ENCODE measurements around the gene PPARD.
A peak's percentile ranks its signal among the peaks of the same experiment; 100 is the strongest.
"Not testable (repeated sequence)": the region's sequence is repeated elsewhere in the genome, so short reads cannot be mapped to it uniquely, and the experiment has no call there.

Gene PPARD

GRCh38 chr6:35410131-35410530 is 67.8 kb downstream of the PPARD start:
- no peak for DNase-seq (ENCODE audit: low spot score)

GRCh38 chr6:35411066-35411465 is 68.7 kb downstream of the PPARD start:
- no peak for DNase-seq (ENCODE audit: low spot score)

DNA sequence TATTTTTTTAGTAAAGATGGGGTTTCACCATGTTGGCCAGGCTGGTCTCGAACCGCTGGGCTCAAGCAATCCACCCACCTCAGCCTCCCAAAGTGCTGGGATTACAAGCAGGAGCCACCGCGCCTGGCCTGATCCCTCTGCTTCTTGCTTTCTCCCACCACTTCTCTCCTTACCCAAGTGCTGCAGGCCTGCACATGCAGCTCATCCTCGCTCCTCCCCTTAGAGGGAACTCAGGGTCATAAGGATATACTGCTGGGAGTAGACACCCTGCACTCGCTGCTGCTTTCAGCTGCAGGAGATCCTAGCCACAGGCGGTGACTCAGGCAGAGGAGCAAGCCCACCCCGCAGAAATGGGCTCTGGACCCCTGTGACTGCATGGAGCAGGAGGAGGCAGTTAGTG is 69.7 kb downstream of the PPARD start:
- no peak for DNase-seq (ENCODE audit: low spot score)

GRCh38 chr6:35413911-35414310 is 71.6 kb downstream of the PPARD start:
- no peak for DNase-seq (ENCODE audit: low spot score)

DNA sequence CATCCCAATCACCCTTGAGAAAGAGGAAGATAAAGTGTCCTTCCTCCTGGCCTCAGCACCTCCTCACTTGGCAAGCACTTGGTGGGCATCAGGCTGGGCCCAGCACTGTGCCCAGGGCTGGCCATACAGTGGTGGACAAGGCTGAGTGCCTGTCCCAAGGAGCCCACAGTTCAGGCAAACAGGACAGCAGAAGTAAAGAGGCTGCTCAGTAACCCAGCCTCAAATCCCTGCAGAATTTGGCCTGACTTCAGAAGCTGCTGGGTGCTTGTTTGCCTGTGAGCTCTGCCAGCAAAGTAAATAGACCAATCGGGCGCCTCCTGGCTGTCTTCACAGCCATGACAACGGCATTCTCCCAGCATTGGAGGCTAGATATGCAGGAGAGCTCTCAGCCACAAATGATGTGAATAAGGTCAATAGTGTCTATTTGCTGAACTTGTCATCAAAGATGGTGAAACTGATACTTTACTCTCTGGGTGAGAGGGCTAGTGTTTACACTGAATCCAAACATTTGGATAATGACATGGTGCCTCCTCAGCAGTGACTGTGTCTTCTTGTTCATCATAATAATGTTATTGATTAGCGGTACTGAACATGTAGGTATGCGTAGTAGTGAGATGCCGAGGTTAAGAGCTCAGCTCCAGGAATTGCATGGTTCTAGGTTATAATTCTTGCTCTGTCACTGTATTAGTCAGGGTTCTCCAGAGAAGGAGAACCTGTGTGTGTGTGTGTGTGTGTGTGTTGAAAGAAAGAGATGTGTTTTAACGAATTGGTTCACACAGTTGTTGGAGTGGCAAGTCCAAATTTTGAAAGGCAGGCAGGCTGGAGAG is 72.9 kb downstream of the PPARD start:
- DNase-seq (ENCODE audit: low spot score) = peak; percentile 20

DNA sequence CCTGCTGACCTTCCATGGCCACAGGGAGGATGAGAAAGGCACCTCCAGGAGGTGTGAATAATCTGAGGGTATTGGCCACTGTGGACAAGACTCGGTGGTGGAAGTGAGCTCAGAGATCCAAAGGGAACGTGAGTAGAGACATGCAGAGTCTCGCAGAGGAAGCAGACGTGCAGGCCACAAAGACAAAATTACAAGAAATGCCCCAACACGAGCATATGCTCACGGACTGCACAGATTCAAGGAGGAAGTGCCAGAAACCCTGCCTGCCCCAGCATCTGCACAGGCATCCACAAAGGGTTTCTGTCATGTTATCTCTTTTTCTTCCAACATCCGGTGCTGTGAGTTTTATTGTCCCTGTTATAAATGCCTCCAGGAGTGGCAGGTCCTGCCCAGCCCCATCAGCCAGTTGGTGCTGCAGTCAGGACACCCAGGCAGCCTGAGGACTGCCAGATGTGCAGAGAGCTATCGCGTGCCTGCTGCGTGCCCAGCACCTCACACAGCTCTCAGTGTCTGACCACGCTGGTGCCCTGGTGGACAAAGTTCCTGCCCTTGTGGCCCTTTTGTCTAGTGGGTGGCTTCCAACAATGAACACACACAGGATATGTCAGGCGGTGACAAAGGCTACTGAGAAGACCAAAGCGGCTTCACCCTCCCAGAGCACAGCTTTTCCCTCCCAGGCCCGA is 75.8 kb downstream of the PPARD start:
- no peak for DNase-seq (ENCODE audit: low spot score)

DNA sequence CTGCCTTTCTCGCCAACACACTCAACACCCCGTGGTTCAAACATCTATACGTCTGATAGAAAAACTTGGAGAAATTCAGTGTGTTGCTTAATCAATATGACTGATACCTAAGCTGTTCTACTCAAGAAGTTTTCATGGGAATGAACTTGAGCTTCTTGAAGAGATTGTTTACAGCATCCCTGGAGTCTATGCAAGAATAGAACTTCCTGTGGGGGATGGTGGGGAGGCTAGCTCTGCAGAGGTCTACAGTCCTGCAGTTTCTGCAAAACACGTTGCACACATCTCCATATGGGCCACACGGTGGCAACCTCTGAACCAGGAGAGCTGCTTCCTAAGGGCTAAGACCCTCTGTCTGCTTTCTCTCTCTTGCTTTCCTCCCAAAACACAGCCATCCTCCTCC is 77.1 kb downstream of the PPARD start:
- DNase-seq (ENCODE audit: low spot score) = no peak

- DNase-seq (ENCODE audit: low spot score) = no peak
These were observed 77.6 kb downstream of the PPARD start for GRCh38 chr6:35419961-35420360.

DNA sequence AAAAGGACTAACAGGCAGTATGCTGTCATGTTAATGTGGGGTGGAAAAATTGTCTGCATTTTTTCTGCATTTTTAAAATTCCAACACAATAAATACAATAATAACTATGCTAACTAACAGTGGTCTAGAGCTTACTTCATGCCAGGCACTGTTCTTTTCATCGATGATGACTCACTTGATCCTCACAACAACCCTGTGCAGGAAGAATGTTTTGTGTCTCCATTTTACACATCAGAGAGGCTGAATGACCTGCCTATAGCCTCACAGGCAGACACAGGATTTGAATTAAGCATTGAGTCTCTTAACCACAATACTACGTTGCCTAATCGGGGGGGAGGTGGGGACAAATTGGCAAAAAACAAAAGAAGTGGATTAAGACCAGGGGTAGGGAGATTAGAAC is 82.9 kb downstream of the PPARD start:
- peak; percentile 71 for DNase-seq (ENCODE audit: low spot score)

GRCh38 chr6:35426074-35426473 is 83.7 kb downstream of the PPARD start:
- no peak for DNase-seq (ENCODE audit: low spot score)

DNA sequence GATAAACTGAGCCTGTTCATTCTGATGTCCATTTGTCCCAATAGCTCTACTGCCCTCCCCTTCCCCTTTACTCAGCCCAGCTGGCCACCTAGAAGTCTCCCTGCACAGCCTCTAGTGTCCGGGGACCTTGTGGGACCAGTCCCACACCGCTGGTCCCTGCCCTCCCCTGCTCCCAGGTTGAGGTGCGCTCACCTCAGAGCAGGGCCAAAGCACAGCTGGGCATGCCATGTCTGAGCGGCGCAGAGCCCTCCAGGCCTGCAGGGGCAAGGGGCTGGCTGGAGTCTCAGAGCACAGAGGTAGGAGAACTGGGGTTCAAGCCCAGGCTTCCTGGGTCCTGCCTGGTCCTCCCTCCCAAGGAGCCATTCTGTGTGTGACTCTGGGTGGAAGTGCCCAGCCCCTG is 85.1 kb downstream of the PPARD start:
- DNase-seq (ENCODE audit: low spot score) = no peak

DNA sequence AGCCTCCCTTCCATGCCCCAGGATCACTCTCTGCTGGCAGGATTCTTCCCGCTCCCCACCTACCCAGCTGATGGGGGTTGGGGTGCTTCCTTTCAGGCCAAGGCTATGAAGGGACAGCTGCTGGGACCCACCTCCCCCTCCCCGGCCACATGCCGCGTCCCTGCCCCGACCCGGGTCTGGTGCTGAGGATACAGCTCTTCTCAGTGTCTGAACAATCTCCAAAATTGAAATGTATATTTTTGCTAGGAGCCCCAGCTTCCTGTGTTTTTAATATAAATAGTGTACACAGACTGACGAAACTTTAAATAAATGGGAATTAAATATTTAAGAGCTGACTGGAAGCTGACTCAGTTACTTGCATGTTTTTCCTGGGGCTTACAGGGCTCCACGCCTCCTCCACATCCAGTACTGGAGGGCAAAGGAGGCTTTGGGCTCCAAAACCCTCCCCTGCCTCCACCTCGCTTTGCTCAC is 85.5 kb downstream of the PPARD start:
- no peak for DNase-seq (ENCODE audit: low spot score)

DNA sequence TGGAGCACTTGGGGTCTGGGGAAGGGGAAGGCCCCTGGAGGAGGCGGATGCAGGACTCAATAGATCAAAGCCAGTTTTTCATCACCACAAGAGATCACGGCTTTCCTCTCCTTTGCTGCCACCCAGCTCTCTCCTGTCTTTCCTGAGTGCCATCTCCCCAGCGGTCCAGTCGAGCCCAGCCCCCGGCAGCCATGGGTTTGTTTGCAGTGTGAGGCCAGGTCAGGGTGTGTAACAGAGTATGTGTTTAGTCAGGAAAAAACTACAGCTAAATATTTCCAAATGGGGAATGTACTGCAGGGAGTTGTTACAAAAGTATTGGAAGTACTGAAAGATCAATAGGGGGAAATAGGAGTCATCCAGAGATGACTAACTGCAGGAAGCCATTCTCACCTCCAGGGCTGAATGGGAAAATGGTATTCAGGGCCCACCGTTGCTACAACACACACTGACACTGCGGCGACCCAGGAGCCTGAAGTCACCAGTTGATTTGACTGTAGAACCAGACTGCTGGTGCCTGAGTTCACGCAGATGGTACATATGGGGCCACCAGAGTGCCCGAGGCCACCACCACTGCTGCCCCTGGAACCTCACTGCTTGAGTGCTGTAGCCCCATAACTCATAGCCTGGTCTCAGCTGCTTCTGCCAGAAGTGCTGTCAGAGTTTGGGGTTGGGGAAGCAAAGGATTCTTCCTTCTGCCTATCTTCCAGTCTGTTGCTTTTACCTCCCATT is 86.2 kb downstream of the PPARD start:
- DNase-seq (ENCODE audit: low spot score) = no peak

- no peak for DNase-seq (ENCODE audit: low spot score)
These were observed 87.1 kb downstream of the PPARD start for GRCh38 chr6:35429463-35429862.

- DNase-seq (ENCODE audit: low spot score) = no peak
These were observed 89.9 kb downstream of the PPARD start for GRCh38 chr6:35432291-35432690.

GRCh38 chr6:35432702-35433101 is 90.3 kb downstream of the PPARD start:
- DNase-seq (ENCODE audit: low spot score) = not testable (repeated sequence)

GRCh38 chr6:35435074-35435837 is 92.9 kb downstream of the PPARD start:
- no peak for DNase-seq (ENCODE audit: low spot score)

DNA sequence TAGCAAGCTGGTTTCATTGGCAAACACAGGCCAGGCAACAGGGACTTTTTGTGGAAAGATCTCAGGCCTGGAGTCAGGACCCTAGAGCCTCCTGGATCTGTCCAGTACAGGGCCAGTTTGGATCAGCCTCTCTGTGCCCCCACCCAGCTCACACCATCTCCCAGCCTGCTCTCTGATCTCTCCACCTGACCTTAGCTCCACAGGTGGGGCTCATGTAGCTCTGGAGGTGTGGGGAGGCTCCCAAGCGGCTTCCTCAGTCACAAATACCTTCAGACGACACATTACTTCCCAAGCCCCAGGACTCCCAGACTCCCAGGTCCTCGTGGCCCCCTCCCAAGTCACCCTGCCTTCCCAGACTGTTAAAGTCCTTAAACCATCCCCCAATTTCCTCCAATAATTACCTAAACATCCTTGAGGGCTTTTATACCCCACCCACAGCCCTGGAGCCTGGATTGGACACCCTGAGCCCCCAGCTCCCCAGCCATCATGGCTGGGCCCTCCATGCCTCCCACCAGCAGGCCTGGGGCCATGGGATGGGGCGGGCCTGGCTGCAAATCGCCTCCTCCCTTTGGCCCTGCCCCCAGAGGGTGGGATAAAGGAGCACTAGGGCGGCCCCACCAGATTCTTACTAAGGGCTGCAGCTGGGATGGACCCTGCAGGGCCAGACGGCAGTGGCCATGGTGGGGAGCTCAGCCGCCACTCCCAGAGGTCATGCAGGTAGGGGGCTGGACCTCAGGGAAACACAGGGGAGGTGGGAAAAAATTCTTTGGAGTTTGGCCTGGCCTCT is 93.9 kb downstream of the PPARD start:
- DNase-seq (ENCODE audit: low spot score) = no peak

DNA sequence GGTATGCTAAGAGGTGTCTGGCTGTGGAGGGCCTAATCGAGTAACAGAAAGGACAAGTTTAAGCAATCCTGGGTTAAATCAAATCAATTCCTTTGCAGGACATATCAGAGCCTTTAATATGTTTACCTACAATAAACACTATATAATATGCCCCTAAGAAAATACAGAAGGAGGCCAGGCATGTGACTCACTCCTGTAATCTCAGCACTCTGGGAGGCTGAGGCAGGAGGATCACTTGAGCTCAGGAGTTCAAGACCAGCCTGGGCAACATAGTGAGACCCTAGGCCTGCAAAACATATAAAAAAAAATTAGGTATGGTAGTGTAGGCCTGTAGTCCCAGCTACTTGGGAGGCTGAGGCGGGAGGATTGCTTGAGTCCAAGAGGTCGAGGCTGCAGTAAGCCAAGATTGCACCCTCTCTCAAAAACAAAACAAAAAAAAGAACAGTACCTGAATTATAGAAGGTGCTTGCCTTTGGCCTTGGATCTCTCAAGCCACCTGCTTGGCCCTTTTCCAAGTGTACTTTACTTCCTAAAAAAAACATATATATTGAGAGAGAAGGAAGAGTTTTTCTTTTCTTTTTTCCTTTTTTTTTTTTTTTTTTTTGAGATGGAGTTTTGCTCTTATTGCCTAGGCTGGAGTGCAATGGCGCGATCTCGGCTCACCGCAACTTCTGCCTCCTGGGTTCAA is 96.2 kb downstream of the PPARD start:
- DNase-seq (ENCODE audit: low spot score) = not testable (repeated sequence)

GRCh38 chr6:35439308-35439707 is 97.0 kb downstream of the PPARD start:
- no peak for DNase-seq (ENCODE audit: low spot score)

GRCh38 chr6:35441205-35441604 is 98.8 kb downstream of the PPARD start:
- no peak for DNase-seq (ENCODE audit: low spot score)
